ENCODE results near the gene CDIP1.

GRCh38 chr16:4468972-4469371 lies 69.6 kb downstream of the CDIP1 start:
- TF ChIP-seq KDM5A (IDR thresholded peaks at IDR 0.05; ENCODE audit: low read length), result no peak
- no peak for TF ChIP-seq ATF2 (IDR thresholded peaks at IDR 0.05; ENCODE audit: low read length)
- TF ChIP-seq BRCA1 (IDR thresholded peaks at IDR 0.05; ENCODE audit: low read depth, low read length), result no peak
- no peak for TF ChIP-seq HDAC6 (IDR thresholded peaks at IDR 0.05; ENCODE audit: low read depth, low read length)
- TF ChIP-seq CTCF (IDR thresholded peaks at IDR 0.05; ENCODE audit: control extremely low read depth in 1 of 3, insufficient read depth in 1 of 3, low read depth in 1 of 3, low read length in 3 of 3), result no peak
- TF ChIP-seq POLR2A (IDR thresholded peaks at IDR 0.05; ENCODE audit: control extremely low read depth in 1 of 2, low read depth in 2 of 2, low read length in 2 of 2), result no peak
- no peak for TF ChIP-seq EP300 (IDR thresholded peaks at IDR 0.05; ENCODE audit: borderline replicate concordance in 1 of 2, low read depth in 2 of 2, low read length in 2 of 2)
- no peak for TF ChIP-seq GABPA (IDR thresholded peaks at IDR 0.05; ENCODE audit: borderline replicate concordance, insufficient read depth, low read length)
- no peak for TF ChIP-seq CHD1 (IDR thresholded peaks at IDR 0.05; ENCODE audit: low read depth, low read length)
- no peak for TF ChIP-seq TBP (IDR thresholded peaks at IDR 0.05; ENCODE audit: low read depth, low read length)
- no peak for TF ChIP-seq EGR1 (IDR thresholded peaks at IDR 0.05; ENCODE audit: borderline replicate concordance, low read depth, low read length)
- TF ChIP-seq JUN (IDR thresholded peaks at IDR 0.05; ENCODE audit: low read depth, low read length), result no peak
- TF ChIP-seq JUND (IDR thresholded peaks at IDR 0.05; ENCODE audit: low read length), result no peak
- no peak for TF ChIP-seq EZH2 (IDR thresholded peaks at IDR 0.05; ENCODE audit: low read depth, low read length, severe bottlenecking)

All from H1 (cell line).